Thyroid gland (tissue), 4 donors: ENCODE results near the gene NRIP3. TPM values are rescaled to one million over a fixed set of nuclear protein-coding genes. Genes with fewer than 3 reads are reported as not detected.

ENCODE experiments used
- DNase-seq, 2 donors: peaks; one replicate each; pipeline ENCODE4 v3.0.0-alpha.2; 2019
- H3K27ac ChIP-seq, 3 donors: fragments of 200-600 bp; sonication (generic); 1 replicate in 2 of 3; 2 replicates in 1 of 3; pipeline ENCODE4 v1.5.1; 2016 to 2019; ENCODE audit warnings: mild to moderate bottlenecking in 1 of 3, moderate library complexity in 1 of 3
- H3K27me3 ChIP-seq: fragments of 200-600 bp; sonication (generic); one replicate; pipeline ENCODE4 v1.5.1; 2019
- H3K36me3 ChIP-seq, 2 donors: fragments of 200-600 bp; sonication (generic); one replicate each; pipeline ENCODE4 v1.5.1; 2016 to 2019
- H3K4me1 ChIP-seq, 2 donors: fragments of 200-600 bp; sonication (generic); one replicate each; pipeline ENCODE4 v1.5.1; 2017 to 2019
- H3K4me3 ChIP-seq, 3 donors: fragments of 200-600 bp; sonication (generic); replicated peaks in 1 of 3; 1 replicate in 2 of 3; 2 replicates in 1 of 3; pipeline ENCODE4 v1.5.1; 2016; ENCODE audit warnings: mild to moderate bottlenecking in 1 of 3
- H3K9me3 ChIP-seq: fragments of 200-600 bp; sonication (generic); one replicate; pipeline ENCODE4 v1.5.1; 2017
- POLR2A ChIP-seq, 2 donors: fragments of 450-650 bp; IDR thresholded peaks; one replicate each; pipeline ENCODE4 v1.6.1; 2017; ENCODE audit warnings: antibody characterized with exemption in 2 of 2, mild to moderate bottlenecking in 2 of 2, moderate library complexity in 1 of 2
- WGBS, 2 donors: methylation state at CpG; one replicate each; pipeline ENCODE4 v1.1.5; 2017; 5-methylcytosine and 5-hydroxymethylcytosine counted together
- intact Hi-C: fragments of 100-400 bp; cut with DNase I; formaldehyde crosslinking; loops from one replicate; pipeline ENCODE4 v1.15.1; 2023
- total RNA-seq, 4 donors: library from RNA; depleted of rRNA; stranded (reverse); fragments of >200 nt; gene quantifications; one replicate each; pipeline ENCODE4 v1.2.3, GENCODE V29; 2016
- TF ChIP-seq, protein P1 (sequence below), 6 experiments: fragments of 200-600 bp in 3 of 6; fragments of 450-650 bp in 3 of 6; sonication (generic) in 3 of 6; IDR thresholded peaks; one replicate each; pipeline ENCODE4 v1.5.1; 2016 to 2019; ENCODE audit warnings: antibody characterized with exemption in 6 of 6, mild to moderate bottlenecking in 2 of 6, inconsistent platforms in 1 of 6, moderate library complexity in 1 of 6

NRIP3 gene
- total RNA-seq, 4 donors from 2014 or later: 0.56 to 6.6 (median 1.2) TPM

DNA sequence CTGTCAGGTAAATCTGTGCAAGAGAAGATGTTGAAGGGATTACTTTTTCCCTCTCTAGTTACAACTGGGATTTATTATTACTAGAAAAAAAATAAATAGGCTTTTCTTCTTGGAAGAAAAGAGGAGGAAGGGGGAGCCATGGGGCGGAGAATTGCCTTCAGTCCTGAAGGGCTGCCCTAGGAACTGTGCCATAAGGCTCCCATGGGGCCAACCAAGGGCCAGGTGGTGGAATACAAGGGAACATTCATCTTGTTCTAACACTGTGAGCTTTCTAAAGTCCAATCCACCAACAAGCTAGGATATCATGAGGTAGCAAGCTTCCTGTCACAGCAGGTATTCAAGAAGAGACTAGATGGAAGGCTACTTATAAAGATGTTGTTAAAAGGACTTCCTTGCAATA, 24.8 kb upstream of the NRIP3 start:
- Histone ChIP-seq H3K27ac (no peak overlapping the region), H3K27me3 (no peaks in the 10 kb centered on the region), H3K4me1 (no peaks in the 10 kb centered on the region), H3K4me3 (no peak overlapping the region), H3K36me3 (no peaks in the 10 kb centered on the region), H3K9me3 (no peaks in the 10 kb centered on the region)
- no peak for DNase-seq
- no peak for TF ChIP-seq POLR2A (IDR thresholded peaks at IDR 0.05)
- TF ChIP-seq, protein P1, sequence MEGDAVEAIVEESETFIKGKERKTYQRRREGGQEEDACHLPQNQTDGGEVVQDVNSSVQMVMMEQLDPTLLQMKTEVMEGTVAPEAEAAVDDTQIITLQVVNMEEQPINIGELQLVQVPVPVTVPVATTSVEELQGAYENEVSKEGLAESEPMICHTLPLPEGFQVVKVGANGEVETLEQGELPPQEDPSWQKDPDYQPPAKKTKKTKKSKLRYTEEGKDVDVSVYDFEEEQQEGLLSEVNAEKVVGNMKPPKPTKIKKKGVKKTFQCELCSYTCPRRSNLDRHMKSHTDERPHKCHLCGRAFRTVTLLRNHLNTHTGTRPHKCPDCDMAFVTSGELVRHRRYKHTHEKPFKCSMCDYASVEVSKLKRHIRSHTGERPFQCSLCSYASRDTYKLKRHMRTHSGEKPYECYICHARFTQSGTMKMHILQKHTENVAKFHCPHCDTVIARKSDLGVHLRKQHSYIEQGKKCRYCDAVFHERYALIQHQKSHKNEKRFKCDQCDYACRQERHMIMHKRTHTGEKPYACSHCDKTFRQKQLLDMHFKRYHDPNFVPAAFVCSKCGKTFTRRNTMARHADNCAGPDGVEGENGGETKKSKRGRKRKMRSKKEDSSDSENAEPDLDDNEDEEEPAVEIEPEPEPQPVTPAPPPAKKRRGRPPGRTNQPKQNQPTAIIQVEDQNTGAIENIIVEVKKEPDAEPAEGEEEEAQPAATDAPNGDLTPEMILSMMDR (IDR thresholded peaks at IDR 0.05): no peak
- intact Hi-C loops: no loop called here
- 100% methylated on average over 1 of the region's 1 CpG for WGBS, 2 donors

DNA sequence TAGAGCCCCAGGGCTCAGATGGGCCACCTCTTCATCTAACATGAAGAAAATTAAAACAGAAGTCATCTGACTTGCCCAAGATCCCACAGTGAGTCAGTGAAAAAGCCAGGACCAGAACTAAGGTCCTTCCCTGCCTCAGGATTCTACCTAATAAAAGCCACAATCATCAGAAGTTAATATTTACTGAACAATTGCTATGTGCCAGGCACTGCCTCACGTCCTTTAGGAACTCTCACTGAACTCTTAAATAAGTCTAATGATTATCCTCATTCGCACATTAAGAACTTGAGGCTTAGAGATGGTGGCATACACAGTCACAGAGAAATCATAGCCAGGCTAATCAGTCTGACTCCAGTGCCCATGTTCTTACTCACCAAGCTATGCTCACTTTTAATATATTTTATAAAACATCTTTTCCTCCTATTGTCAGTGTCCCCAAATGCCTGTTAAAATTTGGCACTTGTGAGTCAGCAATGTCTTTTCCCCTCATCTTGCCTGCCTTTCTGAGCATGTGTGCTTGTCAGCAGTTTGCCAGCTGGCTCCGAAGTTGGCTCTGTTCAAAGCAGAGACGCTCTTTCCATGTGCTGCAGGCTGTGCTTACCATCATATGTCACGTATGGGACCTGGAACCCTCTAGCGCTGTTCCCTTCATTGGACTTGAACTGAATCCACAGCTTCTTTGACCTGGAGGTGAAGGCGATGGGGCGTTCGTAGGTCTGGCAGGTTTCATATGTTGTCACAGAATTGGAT, 21.5 kb upstream of the NRIP3 start:
- no peaks in the 10 kb centered on the region for H3K4me1 ChIP-seq
- no peak for TF ChIP-seq POLR2A (IDR thresholded peaks at IDR 0.05)
- TF ChIP-seq, protein P1 (IDR thresholded peaks at IDR 0.05): no peak
- intact Hi-C loops: no loop called here
- WGBS, 2 donors: 92 to 96% methylated on average over 9 of the region's 9 CpGs
- H3K9me3 ChIP-seq: no peaks in the 10 kb centered on the region
- H3K36me3 ChIP-seq: no peaks in the 10 kb centered on the region
- H3K27me3 ChIP-seq: no peaks in the 10 kb centered on the region
- H3K4me3 ChIP-seq: no peak overlapping the region
- no peak for DNase-seq
- no peak overlapping the region for H3K27ac ChIP-seq

DNA sequence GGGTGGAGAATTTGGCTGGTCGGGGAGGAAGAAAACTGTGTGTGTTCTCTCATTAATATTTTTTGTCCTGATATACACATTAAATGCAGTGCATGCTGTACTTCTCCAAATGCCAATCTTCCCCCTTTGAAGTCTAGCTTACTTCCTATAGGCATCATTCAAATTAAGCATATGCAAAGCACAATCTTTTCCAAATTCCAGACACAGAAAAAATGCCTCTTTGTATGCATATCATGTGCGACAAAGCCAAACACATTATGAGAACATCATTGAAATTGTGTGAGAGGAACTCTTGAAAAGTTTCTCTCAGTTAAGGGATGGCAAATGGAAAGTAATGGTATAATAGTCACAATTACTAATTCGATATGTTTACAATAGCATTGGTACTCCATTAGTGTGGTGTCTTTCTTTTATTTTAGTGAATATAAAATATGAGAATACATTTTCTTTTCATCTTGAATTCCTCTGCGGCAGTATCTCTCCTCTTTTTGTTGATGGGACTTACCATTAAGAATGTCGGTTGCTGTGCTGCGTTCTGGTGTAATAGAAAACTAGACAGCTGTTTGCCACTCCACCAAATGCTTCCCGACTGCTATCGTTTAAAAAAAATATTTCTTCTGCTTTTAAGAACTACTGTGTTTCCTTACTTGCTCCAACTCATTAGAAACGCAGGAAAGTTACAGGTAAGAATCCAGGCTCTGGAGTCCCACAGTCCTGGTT, 19.3 kb upstream of the NRIP3 start:
- Histone ChIP-seq H3K9me3 (no peaks in the 10 kb centered on the region), H3K36me3 (no peaks in the 10 kb centered on the region), H3K4me1 (no peaks in the 10 kb centered on the region), H3K27me3 (no peaks in the 10 kb centered on the region), H3K27ac (no peak overlapping the region), H3K4me3 (no peak overlapping the region)
- no peak for DNase-seq
- 92 to 95% methylated on average over 9 of the region's 9 CpGs for WGBS, 2 donors
- TF ChIP-seq, protein P1 (IDR thresholded peaks at IDR 0.05): no peak
- TF ChIP-seq POLR2A (IDR thresholded peaks at IDR 0.05): no peak
- intact Hi-C loops: loop anchor here (5.0 kb wide), 1 partner anchor 109 kb away; no protein-coding TSS in a partner anchor

DNA sequence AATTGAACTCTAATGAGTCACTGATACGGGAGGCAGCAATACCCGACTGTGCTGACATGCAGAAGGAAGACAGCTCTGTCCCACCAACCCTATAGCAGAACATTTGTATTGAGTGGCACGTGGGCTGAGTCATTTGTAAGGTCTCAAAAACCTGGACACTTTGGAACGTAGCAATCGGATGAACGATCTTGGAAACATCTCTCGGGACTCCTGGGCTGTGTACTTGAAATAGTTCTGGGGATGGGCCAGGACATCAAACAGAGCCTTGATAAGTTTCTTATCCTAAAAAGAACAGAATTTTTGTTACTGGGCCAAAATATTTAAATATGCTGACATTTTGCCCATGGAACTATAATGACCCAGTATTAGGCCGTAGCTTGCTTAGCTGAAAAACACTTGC, 17.1 kb upstream of the NRIP3 start:
- peaks cover 0 to 6% of the 10 kb centered on the region in 2 donors for H3K4me1 ChIP-seq
- WGBS, 2 donors: 71 to 73% methylated on average over 8 of the region's 8 CpGs
- H3K36me3 ChIP-seq: no peaks in the 10 kb centered on the region
- H3K27ac ChIP-seq: no peak overlapping the region
- no peak for DNase-seq
- intact Hi-C loops: loop anchor here (5.0 kb wide), 1 partner anchor 111 kb away; no protein-coding TSS in a partner anchor
- H3K27me3 ChIP-seq: no peaks in the 10 kb centered on the region
- H3K9me3 ChIP-seq: no peaks in the 10 kb centered on the region
- no peak for TF ChIP-seq POLR2A (IDR thresholded peaks at IDR 0.05)
- TF ChIP-seq, protein P1 (IDR thresholded peaks at IDR 0.05): no peak
- no peak overlapping the region for H3K4me3 ChIP-seq

DNA sequence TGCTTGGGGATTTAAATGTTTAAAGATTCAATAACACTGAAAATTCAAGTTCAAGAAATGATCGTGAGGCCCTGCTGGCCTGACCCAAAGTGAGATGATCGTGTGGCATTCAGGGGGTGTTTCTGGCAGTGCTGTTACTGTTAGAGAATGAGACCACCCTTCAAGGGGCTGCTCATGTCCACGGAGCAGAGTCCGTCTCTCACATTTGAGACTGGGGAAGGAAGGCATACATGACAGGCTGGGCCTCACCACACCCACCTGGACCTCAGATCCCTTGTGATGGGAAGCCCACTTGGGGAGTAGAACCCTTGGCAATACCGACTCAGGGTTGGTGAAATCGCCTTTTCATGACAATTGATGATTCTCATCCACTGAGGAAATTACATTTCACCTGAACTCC, 16.1 kb upstream of the NRIP3 start:
- 93 to 96% methylated on average over 6 of the region's 6 CpGs for WGBS, 2 donors

More for the DNA sequence above, 16.1 kb upstream of the NRIP3 start:
- no peaks in the 10 kb centered on the region for H3K27me3 ChIP-seq
- H3K4me1 ChIP-seq: peaks cover 0 to 6% of the 10 kb centered on the region in 2 donors
- no peak overlapping the region for H3K4me3 ChIP-seq
- no peaks in the 10 kb centered on the region for H3K9me3 ChIP-seq
- H3K27ac ChIP-seq: no peak overlapping the region
- DNase-seq: no peak
- intact Hi-C loops: loop anchor here (5.0 to 10.0 kb wide), 2 partner anchors 112 to 475 kb away; no protein-coding TSS in a partner anchor
- no peak for TF ChIP-seq POLR2A (IDR thresholded peaks at IDR 0.05)
- TF ChIP-seq, protein P1 (IDR thresholded peaks at IDR 0.05): no peak
- no peaks in the 10 kb centered on the region for H3K36me3 ChIP-seq
